Naive thymus-derived CD4-positive, alpha-beta T cell (primary cell): ENCODE data around the gene SYT2. TPM values are rescaled to one million over a fixed set of nuclear protein-coding genes. Genes with fewer than 3 reads are reported as not detected.
"Not testable (repeated sequence)": the region's sequence is repeated elsewhere in the genome, so short reads cannot be mapped to it uniquely, and the experiment has no call there.

ENCODE experiments used
- ATAC-seq: fragments of 150-1000 bp; cut with Tn5 transposase; 2 replicates; pipeline ENCODE4 v1.10.0; 2021; ENCODE audit warnings: mild to moderate bottlenecking, moderate library complexity
- CTCF ChIA-PET: fragments of 350-600 bp; sonication (Branson Sonifier 250); formaldehyde crosslinking; loops from one replicate; lab custom pipeline; 2021; ENCODE audit warnings: antibody characterized with exemption; lab: Charles Lee
- POLR2A ChIA-PET: fragments of 350-600 bp; sonication (Branson Sonifier 250); formaldehyde crosslinking; loops from one replicate; lab custom pipeline; 2021; ENCODE audit warnings: antibody characterized with exemption, inconsistent platforms; lab: Charles Lee
- DNase-seq, 9 donors: peaks; one replicate each; pipeline versions ENCODE4 v3.0.0 to v3.0.0-alpha.2; 2020 to 2022; ENCODE audit warnings: mixed read lengths in 1 of 9
- H3K27ac ChIP-seq: one replicate; pipeline ENCODE4 v1.7.0; 2013; ENCODE audit warnings: mild to moderate bottlenecking, low read depth, low read length, moderate library complexity
- H3K27me3 ChIP-seq, 2 donors: one replicate each; pipeline ENCODE4 v1.7.0; 2013; ENCODE audit warnings: low read length in 2 of 2, mild to moderate bottlenecking in 2 of 2, moderate library complexity in 2 of 2; ENCODE audit not compliant: control insufficient read depth in 2 of 2, insufficient read depth in 2 of 2
- H3K36me3 ChIP-seq, 3 experiments: 1 replicate in 2 of 3; 2 replicates in 1 of 3; pipeline ENCODE4 v1.7.0; 2013; ENCODE audit warnings: low read length in 3 of 3, mild to moderate bottlenecking in 3 of 3, moderate library complexity in 1 of 3; ENCODE audit not compliant: insufficient read depth in 3 of 3, control insufficient read depth in 2 of 3
- H3K4me1 ChIP-seq, 2 donors: one replicate each; pipeline ENCODE4 v1.7.0; 2013; ENCODE audit warnings: low read length in 2 of 2, mild to moderate bottlenecking in 2 of 2, moderate library complexity in 1 of 2; ENCODE audit not compliant: control insufficient read depth in 2 of 2, insufficient read depth in 2 of 2
- H3K4me3 ChIP-seq: 2 replicates; pipeline ENCODE4 v1.7.0; 2013; ENCODE audit warnings: mild to moderate bottlenecking, low read length
- H3K9me3 ChIP-seq, 3 experiments: 1 replicate in 2 of 3; 2 replicates in 1 of 3; pipeline ENCODE4 v1.7.0; 2013; ENCODE audit warnings: low read length in 3 of 3; ENCODE audit not compliant: control insufficient read depth in 2 of 3
- H3K27ac Mint-ChIP-seq, 9 donors: one replicate each; pipeline ENCODE4 v1.8.0; 2020 to 2022; ENCODE audit warnings: mixed read lengths in 9 of 9, mild to moderate bottlenecking in 8 of 9, moderate library complexity in 5 of 9, inconsistent platforms in 2 of 9
- H3K27me3 Mint-ChIP-seq, 5 donors: one replicate each; pipeline ENCODE4 v1.8.0; 2021 to 2022; ENCODE audit warnings: mixed read lengths in 5 of 5, mild to moderate bottlenecking in 1 of 5
- H3K36me3 Mint-ChIP-seq, 5 donors: one replicate each; pipeline ENCODE4 v1.8.0; 2020 to 2022; ENCODE audit warnings: mixed read lengths in 5 of 5, mild to moderate bottlenecking in 3 of 5, inconsistent platforms in 1 of 5
- H3K4me1 Mint-ChIP-seq, 7 donors: one replicate each; pipeline ENCODE4 v1.8.0; 2020 to 2022; ENCODE audit warnings: mixed read lengths in 7 of 7, mild to moderate bottlenecking in 3 of 7, inconsistent platforms in 1 of 7
- H3K4me3 Mint-ChIP-seq, 10 donors: one replicate each; pipeline ENCODE4 v1.8.0; 2020 to 2022; ENCODE audit warnings: mild to moderate bottlenecking in 10 of 10, mixed read lengths in 10 of 10, moderate library complexity in 6 of 10, inconsistent platforms in 2 of 10
- H3K9me3 Mint-ChIP-seq, 11 donors: one replicate each; pipeline ENCODE4 v1.8.0; 2020 to 2022; ENCODE audit warnings: mixed read lengths in 11 of 11, mild to moderate bottlenecking in 4 of 11, inconsistent platforms in 1 of 11, moderate library complexity in 1 of 11
- intact Hi-C, 2 donors: fragments of 100-400 bp; cut with micrococcal nuclease; formaldehyde crosslinking; loops; one replicate each; pipeline ENCODE4 v1.15.1; 2023
- polyA plus RNA-seq, 2 donors: library from polyadenylated mRNA; unstranded; fragments of 300-500 nt; fragmentation: Illumina TruSeq; gene quantifications; one replicate each; pipeline ENCODE4 v1.2.3, GENCODE V29; 2021
- total RNA-seq, 6 experiments: library from RNA in 5 of 6; stranded (reverse) in 5 of 6; gene quantifications; 1 replicate in 5 of 6; 2 replicates in 1 of 6; pipeline ENCODE4 v1.2.3 and lab custom pipeline; 2021 to 2026

Gene SYT2
- total and polyA plus RNA-seq, 7 experiments from 2014 or later, result 0.02 TPM; not detected in 6

GRCh38 chr1:202624781-202625108 lies 85.5 kb downstream of the SYT2 start:
- no peak overlapping the region for H3K27ac ChIP-seq
- no peaks in the 10 kb centered on the region for H3K36me3 Mint-ChIP-seq
- H3K27ac Mint-ChIP-seq, result no peak overlapping the region
- H3K4me1 ChIP-seq, result peaks cover 24 to 32% of the 10 kb centered on the region in 2 donors
- H3K4me3 ChIP-seq, result no peak overlapping the region
- DNase-seq (no peak), ATAC-seq (no peak)
- H3K4me1 Mint-ChIP-seq, result peaks cover 16 to 33% (median 29%) of the 10 kb centered on the region in 7 donors
- CTCF ChIA-PET, result no interaction called here
- POLR2A ChIA-PET, result interaction anchor here (0.6 kb wide), 1 partner anchor 74 kb away, joined by 3 read pairs; no protein-coding TSS in a partner anchor
- H3K36me3 ChIP-seq, result no peaks in the 10 kb centered on the region
- peaks cover 0 to 2% (median 0%) of the 10 kb centered on the region in 11 donors for H3K9me3 Mint-ChIP-seq
- H3K27me3 Mint-ChIP-seq, result peaks cover under 1 to 19% (median 14%) of the 10 kb centered on the region in 5 donors
- intact Hi-C loops, result loop anchor here (1.0 to 5.0 kb wide), 4 partner anchors 124 to 282 kb away; partner anchors contain the start of genes PPP1R12B (in 1 of the 2) and UBE2T (in 1 of the 2)
- no peaks in the 10 kb centered on the region for H3K27me3 ChIP-seq
- no peak overlapping the region for H3K4me3 Mint-ChIP-seq
- H3K9me3 ChIP-seq, result no peaks in the 10 kb centered on the region

DNA sequence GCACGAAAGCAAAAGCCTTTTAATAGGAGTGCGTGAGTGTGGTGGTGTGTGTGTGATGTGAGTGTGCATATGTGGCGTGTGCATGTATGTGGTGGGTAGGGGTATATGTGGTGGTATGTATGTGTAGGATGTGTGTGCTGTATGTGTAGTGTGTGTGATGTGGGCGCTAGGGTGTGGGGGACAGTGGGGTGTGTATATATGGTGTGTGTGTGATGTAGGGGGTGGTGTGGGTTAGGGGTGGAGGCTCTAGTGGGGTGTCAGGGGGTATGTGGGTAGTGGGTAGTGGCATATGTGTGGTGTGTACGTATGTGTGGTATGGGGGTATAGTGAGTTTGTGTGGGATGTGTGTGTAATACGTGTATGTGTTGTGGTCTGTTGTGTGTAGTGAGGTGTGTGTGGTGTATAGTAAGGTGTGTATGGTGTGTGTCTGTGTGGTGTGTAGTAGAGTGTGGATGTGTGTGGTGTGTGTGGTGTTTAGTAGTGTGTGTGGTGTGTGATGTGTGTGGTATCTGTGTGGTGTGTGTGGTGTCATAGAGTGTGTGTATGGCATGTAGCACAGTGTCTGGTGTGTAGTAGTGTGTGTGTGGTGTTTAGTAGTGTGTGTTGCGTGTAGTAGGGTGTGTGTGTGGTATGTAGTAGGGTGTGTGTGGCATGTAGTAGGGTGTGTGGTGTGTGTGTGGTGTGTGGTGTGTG lies 86.0 kb downstream of the SYT2 start:
- H3K27me3 ChIP-seq, result no peaks in the 10 kb centered on the region
- H3K9me3 ChIP-seq, result no peaks in the 10 kb centered on the region
- H3K9me3 Mint-ChIP-seq, result peaks cover 0 to 2% (median 0%) of the 10 kb centered on the region in 11 donors
- H3K27me3 Mint-ChIP-seq, result peaks cover 0 to 22% (median 18%) of the 10 kb centered on the region in 5 donors
- DNase-seq (no peak), ATAC-seq (no peak)
- intact Hi-C loops, result loop anchor here in 1 of 2 donors (2.0 kb wide), 2 partner anchors 123 to 275 kb away; partner anchors contain the start of gene PPP1R12B
- H3K4me1 Mint-ChIP-seq, result peaks cover 11 to 28% (median 23%) of the 10 kb centered on the region in 7 donors
- ChIA-PET CTCF (no interaction called here), POLR2A (no interaction called here)
- H3K4me3 ChIP-seq, result no peak overlapping the region
- H3K27ac ChIP-seq, result no peak overlapping the region
- peaks cover 22 to 28% of the 10 kb centered on the region in 2 donors for H3K4me1 ChIP-seq
- no peaks in the 10 kb centered on the region for H3K36me3 ChIP-seq
- H3K36me3 Mint-ChIP-seq, result no peaks in the 10 kb centered on the region
- H3K27ac Mint-ChIP-seq, result no peak overlapping the region
- no peak overlapping the region for H3K4me3 Mint-ChIP-seq

DNA sequence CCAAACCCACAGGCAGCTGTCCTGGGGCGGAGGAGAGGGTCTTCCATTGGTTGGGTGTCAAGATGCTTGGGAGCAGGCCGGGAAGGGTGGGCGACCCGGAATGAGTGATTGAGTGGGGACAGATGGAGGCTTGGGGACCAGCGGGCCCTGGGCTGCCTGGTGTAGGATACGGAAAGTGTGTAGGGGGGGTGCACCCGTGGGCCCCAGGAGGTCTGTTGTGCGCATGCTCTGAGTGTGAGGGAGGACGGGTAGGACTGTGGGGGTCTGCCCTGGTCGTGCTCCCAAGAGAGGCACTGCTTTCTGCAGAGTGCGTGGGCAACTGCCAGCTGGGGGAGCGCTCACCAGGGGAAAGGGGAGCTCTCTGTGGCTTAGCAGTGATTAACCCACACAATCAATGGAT lies 86.8 kb downstream of the SYT2 start:
- H3K4me3 ChIP-seq, H3K27ac ChIP-seq, ATAC-seq, H3K4me3 Mint-ChIP-seq, DNase-seq, intact Hi-C loops, H3K9me3 ChIP-seq, POLR2A ChIA-PET, H3K9me3 Mint-ChIP-seq, H3K36me3 ChIP-seq, CTCF ChIA-PET, H3K36me3 Mint-ChIP-seq, H3K27ac Mint-ChIP-seq, H3K27me3 ChIP-seq: not testable (repeated sequence)
- Mint-ChIP-seq H3K4me1 (peaks cover 3 to 20% (median 16%) of the 10 kb centered on the region in 7 donors), H3K27me3 (peaks cover 0 to 30% (median 20%) of the 10 kb centered on the region in 5 donors)
- H3K4me1 ChIP-seq, result peaks cover 15 to 21% of the 10 kb centered on the region in 2 donors

DNA sequence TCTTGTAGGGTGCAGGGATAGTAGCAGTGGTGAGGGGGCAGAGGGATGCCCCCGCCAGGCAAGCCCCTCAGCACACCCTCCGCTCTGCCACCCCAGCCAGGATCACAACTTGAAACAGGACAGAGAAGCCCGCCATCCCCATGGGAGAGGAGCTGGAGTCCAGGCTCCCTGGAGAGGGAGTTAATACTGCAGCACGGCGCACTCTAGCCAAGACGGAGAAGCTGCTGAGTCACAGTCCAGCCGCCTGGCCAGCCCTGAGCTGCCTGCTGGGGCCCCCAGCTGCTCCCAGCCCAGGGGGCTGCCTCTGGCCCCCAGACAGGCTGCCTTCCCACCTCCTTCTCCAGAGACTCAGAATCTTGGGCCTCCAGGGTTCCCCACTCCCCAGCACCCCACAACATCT lies 87.2 kb downstream of the SYT2 start:
- Mint-ChIP-seq H3K9me3 (peaks cover 0 to 2% (median 0%) of the 10 kb centered on the region in 11 donors), H3K27me3 (peaks cover 0 to 31% (median 21%) of the 10 kb centered on the region in 5 donors), H3K4me3 (no peak overlapping the region), H3K27ac (no peak overlapping the region), H3K4me1 (peaks cover 0 to 16% (median 13%) of the 10 kb centered on the region in 7 donors), H3K36me3 (no peaks in the 10 kb centered on the region)
- Histone ChIP-seq H3K36me3 (no peaks in the 10 kb centered on the region), H3K4me1 (peaks cover 11 to 17% of the 10 kb centered on the region in 2 donors), H3K4me3 (no peak overlapping the region), H3K9me3 (no peaks in the 10 kb centered on the region), H3K27me3 (no peaks in the 10 kb centered on the region), H3K27ac (no peak overlapping the region)
- ChIA-PET POLR2A (no interaction called here), CTCF (no interaction called here)
- DNase-seq, result no peak
- intact Hi-C loops, result no loop called here
- no peak for ATAC-seq

- CTCF ChIA-PET, result no interaction called here
These were observed 87.9 kb downstream of the SYT2 start for GRCh38 chr1:202622388-202622787.

DNA sequence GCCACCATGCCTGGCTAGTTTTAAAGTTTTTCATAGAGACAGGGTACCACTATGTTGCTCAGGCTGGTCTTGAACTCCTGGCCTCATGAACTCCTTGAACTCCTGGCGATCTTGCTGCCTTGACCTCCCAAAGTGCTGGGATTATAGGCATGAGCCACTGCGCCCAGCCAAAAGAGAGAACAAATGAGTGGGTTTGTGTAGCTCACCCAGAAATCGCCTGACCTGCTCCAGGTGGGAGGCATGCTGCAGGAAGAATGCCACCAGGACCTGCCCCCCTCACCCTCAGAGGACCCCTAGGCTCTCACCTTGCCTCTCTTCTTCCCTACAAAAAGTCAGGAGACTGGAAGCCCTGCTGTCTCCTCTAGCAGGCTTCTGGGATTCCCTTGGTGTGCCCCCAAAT lies 88.8 kb downstream of the SYT2 start:
- Histone ChIP-seq H3K9me3 (no peaks in the 10 kb centered on the region), H3K4me3 (no peak overlapping the region), H3K27ac (no peak overlapping the region), H3K27me3 (no peaks in the 10 kb centered on the region), H3K36me3 (no peaks in the 10 kb centered on the region), H3K4me1 (peaks cover 6 to 10% of the 10 kb centered on the region in 2 donors)
- no peak for DNase-seq
- peaks cover 0 to 12% (median 7%) of the 10 kb centered on the region in 7 donors for H3K4me1 Mint-ChIP-seq
- ChIA-PET POLR2A (no interaction called here), CTCF (no interaction called here)
- peaks cover 0 to 48% (median 35%) of the 10 kb centered on the region in 5 donors for H3K27me3 Mint-ChIP-seq
- H3K36me3 Mint-ChIP-seq, result peaks cover 0 to 4% (median 0%) of the 10 kb centered on the region in 5 donors
- H3K27ac Mint-ChIP-seq, result no peak overlapping the region
- H3K4me3 Mint-ChIP-seq, result no peak overlapping the region
- peaks cover 0 to 4% (median 0%) of the 10 kb centered on the region in 11 donors for H3K9me3 Mint-ChIP-seq
- no peak for ATAC-seq
- intact Hi-C loops, result no loop called here

More at GRCh38 chr1:202622388-202622787, 87.9 kb downstream of the SYT2 start:
- POLR2A ChIA-PET, result no interaction called here
- Histone ChIP-seq H3K4me3 (no peak overlapping the region), H3K27me3 (no peaks in the 10 kb centered on the region), H3K36me3 (no peaks in the 10 kb centered on the region), H3K9me3 (no peaks in the 10 kb centered on the region), H3K4me1 (peaks cover 6 to 10% of the 10 kb centered on the region in 2 donors), H3K27ac (no peak overlapping the region)
- peaks cover 0 to 38% (median 27%) of the 10 kb centered on the region in 5 donors for H3K27me3 Mint-ChIP-seq
- DNase-seq, result no peak
- peaks cover 0 to 4% (median 0%) of the 10 kb centered on the region in 5 donors for H3K36me3 Mint-ChIP-seq
- no peak overlapping the region for H3K4me3 Mint-ChIP-seq
- peaks cover 0 to 9% (median 6%) of the 10 kb centered on the region in 7 donors for H3K4me1 Mint-ChIP-seq
- intact Hi-C loops, result no loop called here
- ATAC-seq, result no peak
- no peak overlapping the region for H3K27ac Mint-ChIP-seq
- H3K9me3 Mint-ChIP-seq, result peaks cover 0 to 2% (median 0%) of the 10 kb centered on the region in 11 donors
